OCI-LY3 (cell line): ENCODE measurements around the gene SRF.
A peak's percentile ranks its signal among the peaks of the same experiment; 100 is the strongest.

ENCODE experiments used
- H2AFZ ChIP-seq: fragments of 200-600, 300-600 bp; shearing (Covaris generic); 2 replicates; pipeline ENCODE4 v1.6.0; 2014; ENCODE audit warnings: antibody characterized with exemption, low read depth, low read length
- H3K27ac ChIP-seq: fragments of 200-600, 300-600 bp; sonication (generic); 2 replicates; pipeline ENCODE4 v1.5.1; 2014; ENCODE audit warnings: mild to moderate bottlenecking, low read length, moderate library complexity, mixed read lengths
- H3K27me3 ChIP-seq: fragments of 200-600, 300-600 bp; sonication (generic); 2 replicates; pipeline ENCODE4 v1.6.1; 2014; ENCODE audit warnings: low read depth, low read length, mixed read lengths
- H3K36me3 ChIP-seq: fragments of 200-600, 300-600 bp; sonication (generic); replicated peaks from 2 replicates; pipeline ENCODE3; 2014; ENCODE audit warnings: low read depth, low read length, mixed read lengths
- H3K4me1 ChIP-seq: fragments of 300-600, 200-600 bp; sonication (generic); 2 replicates; pipeline ENCODE4 v1.6.1; 2014; ENCODE audit warnings: low read length, mixed read lengths
- H3K4me2 ChIP-seq: fragments of 200-600, 300-600 bp; sonication (generic); 2 replicates; pipeline ENCODE4 v1.6.1; 2014; ENCODE audit warnings: low read length, mixed read lengths
- H3K4me3 ChIP-seq: fragments of 300-600, 200-600 bp; sonication (generic); 2 replicates; pipeline ENCODE4 v1.5.1; 2014; ENCODE audit warnings: antibody characterized with exemption, mild to moderate bottlenecking, low read length, moderate library complexity
- H3K79me2 ChIP-seq: fragments of 300-600, 200-600 bp; shearing (Covaris generic); 2 replicates; pipeline ENCODE4 v1.6.1; 2014; ENCODE audit warnings: mild to moderate bottlenecking, low read length, mixed read lengths
- H3K9ac ChIP-seq: fragments of 300-600, 200-600 bp; shearing (Covaris generic); 2 replicates; pipeline ENCODE4 v1.6.0; 2014; ENCODE audit warnings: mild to moderate bottlenecking, low read length, moderate library complexity
- H3K9me3 ChIP-seq: fragments of 200-600, 300-600 bp; shearing (Covaris generic); 2 replicates; pipeline ENCODE4 v1.6.1; 2014; ENCODE audit warnings: low read length, mixed read lengths; ENCODE audit not compliant: insufficient read depth
- H4K20me1 ChIP-seq: fragments of 200-600, 300-600 bp; sonication (generic); 2 replicates; pipeline ENCODE4 v1.6.1; 2016; ENCODE audit warnings: low read length, mixed read lengths; ENCODE audit not compliant: insufficient read depth
- EZH2phosphoT487 ChIP-seq: fragments of 200-600 bp; shearing (Covaris generic); IDR thresholded peaks from 2 replicates; pipeline ENCODE4 v1.6.1; 2018; ENCODE audit warnings: antibody characterized with exemption, mixed run types, low read depth
- TF ChIP-seq, protein P1 (sequence below): fragments of 200-600, 300-600 bp; sonication (generic); IDR thresholded peaks from 2 replicates; pipeline ENCODE4 v1.5.1; 2014; ENCODE audit warnings: antibody characterized with exemption, low read length, low read depth

SRF gene

DNA sequence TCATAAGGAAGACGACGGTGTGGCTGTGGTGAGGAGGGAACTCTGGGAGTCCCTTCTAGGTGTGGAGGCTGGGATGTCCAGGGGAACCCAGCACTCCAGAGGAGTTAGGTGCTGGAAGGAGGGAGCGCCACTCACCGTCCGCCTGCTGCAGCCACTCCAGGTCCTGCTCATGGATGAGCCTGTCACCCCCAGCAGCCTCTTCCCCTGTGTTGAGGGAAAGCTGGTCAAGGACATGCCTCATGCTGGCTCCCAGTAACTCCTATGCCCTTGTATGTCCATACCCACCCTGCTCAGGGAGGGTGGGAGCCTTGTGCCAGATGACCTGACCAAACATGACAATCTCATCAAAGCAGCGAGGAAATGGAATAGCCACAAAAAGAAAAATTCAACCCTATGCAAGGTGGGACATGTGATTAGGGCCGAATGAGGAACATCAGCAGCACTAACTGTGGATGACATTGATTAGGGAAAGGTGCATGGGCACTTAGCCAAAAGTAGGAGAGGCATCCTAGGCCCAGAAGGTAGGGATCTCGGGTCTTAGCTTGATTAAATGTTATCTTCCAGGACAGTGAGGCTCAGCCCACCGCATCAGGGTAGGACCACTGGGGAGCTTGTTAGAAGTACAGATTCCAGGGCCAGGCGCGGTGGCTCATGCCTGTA, 55.3 kb downstream of the SRF start:
- H3K36me3 ChIP-seq, result peaks cover 52% of the 10 kb centered on the region
- H3K79me2 ChIP-seq, result peaks cover 46% of the 10 kb centered on the region
- H2AFZ ChIP-seq, result no peak overlapping the region
- no peaks in the 10 kb centered on the region for H3K9me3 ChIP-seq
- H3K9ac ChIP-seq, result no peak overlapping the region
- H3K4me2 ChIP-seq, result no peak overlapping the region
- peaks cover 2% of the 10 kb centered on the region; the same call in 1 of the 2 replicates for H3K27me3 ChIP-seq
- TF ChIP-seq, protein P1, sequence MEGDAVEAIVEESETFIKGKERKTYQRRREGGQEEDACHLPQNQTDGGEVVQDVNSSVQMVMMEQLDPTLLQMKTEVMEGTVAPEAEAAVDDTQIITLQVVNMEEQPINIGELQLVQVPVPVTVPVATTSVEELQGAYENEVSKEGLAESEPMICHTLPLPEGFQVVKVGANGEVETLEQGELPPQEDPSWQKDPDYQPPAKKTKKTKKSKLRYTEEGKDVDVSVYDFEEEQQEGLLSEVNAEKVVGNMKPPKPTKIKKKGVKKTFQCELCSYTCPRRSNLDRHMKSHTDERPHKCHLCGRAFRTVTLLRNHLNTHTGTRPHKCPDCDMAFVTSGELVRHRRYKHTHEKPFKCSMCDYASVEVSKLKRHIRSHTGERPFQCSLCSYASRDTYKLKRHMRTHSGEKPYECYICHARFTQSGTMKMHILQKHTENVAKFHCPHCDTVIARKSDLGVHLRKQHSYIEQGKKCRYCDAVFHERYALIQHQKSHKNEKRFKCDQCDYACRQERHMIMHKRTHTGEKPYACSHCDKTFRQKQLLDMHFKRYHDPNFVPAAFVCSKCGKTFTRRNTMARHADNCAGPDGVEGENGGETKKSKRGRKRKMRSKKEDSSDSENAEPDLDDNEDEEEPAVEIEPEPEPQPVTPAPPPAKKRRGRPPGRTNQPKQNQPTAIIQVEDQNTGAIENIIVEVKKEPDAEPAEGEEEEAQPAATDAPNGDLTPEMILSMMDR, result no peak
- TF ChIP-seq EZH2phosphoT487, result no peak
- no peak overlapping the region for H3K4me3 ChIP-seq
- H4K20me1 ChIP-seq, result no peaks in the 10 kb centered on the region
- H3K4me1 ChIP-seq, result peaks cover 37% of the 10 kb centered on the region
- no peak overlapping the region for H3K27ac ChIP-seq

DNA sequence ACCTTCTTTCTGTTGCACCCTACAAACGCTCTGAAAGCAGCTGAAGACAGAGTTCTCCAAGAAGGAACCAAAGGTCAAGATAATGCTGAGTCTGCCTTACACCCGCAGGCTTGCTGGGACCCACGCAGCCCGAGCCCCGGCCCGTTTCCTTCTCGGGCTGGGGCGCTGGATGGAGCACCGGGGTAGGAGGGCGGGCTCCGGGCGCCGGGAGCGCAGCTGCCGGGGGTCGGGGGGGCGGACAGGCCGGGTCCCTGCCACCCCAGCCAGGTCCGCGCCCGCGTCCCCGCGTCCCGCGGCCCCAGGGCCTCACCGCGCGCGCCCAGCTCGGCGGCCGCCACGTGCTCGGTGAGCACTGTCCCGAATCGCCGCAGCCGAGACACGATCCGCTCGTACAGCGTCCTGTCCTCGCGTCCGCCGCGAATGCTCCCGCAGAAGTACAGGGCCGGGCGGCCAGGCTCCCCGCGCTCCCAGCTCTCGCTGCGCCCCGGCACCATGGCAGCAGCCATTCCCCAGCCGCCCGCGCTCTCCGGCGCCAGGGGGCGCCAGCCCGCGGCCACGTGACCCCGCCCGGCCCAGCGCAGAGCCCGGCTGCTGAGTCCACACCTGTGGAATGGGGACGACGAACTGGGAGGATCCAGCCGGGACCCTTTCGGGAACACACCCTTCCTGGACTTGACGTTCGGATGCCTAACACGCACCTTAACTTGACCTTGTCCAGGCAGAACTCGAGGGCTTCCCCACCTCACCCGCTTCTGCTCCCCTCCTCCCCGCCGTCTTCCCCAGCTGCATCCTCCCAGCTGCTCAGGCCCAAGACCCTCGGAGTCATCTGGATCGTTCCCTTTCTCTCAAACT, 58.1 kb downstream of the SRF start, which contains the start of gene DNPH1:
DNPH1 (minus strand) TSS at position 531 of the 852 bp plus-strand sequence; CDS start at position 506, 25 bp downstream.
- peak within 1 kb of the TSS; percentile 82 for H3K9ac ChIP-seq
- peak within 1 kb of the TSS; percentile 60 for H3K4me2 ChIP-seq
- peak within 1 kb of the TSS; percentile 80 for H3K4me3 ChIP-seq
- no peak for TF ChIP-seq EZH2phosphoT487
- TF ChIP-seq, protein P1, result peak; percentile 87
- peaks cover 27% of the 10 kb centered on the region for H3K4me1 ChIP-seq
- H3K79me2 ChIP-seq, result peaks cover 38% of the 10 kb centered on the region
- no peaks in the 10 kb centered on the region for H4K20me1 ChIP-seq
- H3K27me3 ChIP-seq, result peaks cover 5% of the 10 kb centered on the region; the same call in 1 of the 2 replicates
- H3K36me3 ChIP-seq, result peaks cover 28% of the 10 kb centered on the region
- peak within 1 kb of the TSS; percentile 46 for H3K27ac ChIP-seq
- peak within 1 kb of the TSS; percentile 36 for H2AFZ ChIP-seq
- no peaks in the 10 kb centered on the region for H3K9me3 ChIP-seq

DNA sequence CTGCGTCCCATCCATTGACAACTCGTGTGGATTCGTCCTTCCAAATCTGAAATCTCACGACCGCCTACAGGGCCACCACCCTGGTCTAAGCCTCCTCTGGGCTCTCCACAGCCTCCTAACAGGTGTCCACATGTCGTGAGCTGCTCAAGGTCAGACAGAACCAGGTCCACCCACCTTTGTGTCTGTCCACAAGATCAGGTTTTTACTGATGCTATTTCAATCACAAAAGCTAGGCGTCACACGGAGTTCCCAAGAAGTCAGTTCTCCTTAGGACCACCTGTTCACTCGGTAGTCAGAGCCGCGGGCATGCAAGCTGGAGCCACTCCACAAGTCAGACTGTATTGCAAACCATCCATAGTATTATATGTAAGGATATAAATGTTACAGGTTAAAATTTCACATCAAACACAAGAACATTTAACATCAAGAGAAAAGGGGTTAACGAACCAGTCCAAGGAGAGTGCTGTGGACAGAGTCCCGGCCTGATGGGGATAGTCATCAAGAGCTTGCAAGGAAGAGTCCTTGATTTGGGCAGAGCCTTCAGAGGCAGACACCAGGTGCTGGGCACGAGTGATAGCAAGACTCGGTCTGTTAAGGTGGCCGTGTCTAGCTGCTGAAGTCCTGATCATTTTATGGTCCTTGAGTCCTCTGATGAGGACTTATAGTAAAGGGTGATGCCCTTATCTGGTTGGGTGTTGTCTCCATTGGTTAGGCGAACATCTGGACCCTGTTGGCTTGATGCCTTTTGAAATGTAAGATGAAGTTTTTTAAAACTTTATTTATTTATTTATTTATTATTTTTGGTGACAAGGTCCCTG, 58.9 kb downstream of the SRF start:
- Histone ChIP-seq H3K79me2 (peaks cover 38% of the 10 kb centered on the region), H4K20me1 (no peaks in the 10 kb centered on the region), H3K4me1 (peaks cover 18% of the 10 kb centered on the region), H3K36me3 (peaks cover 28% of the 10 kb centered on the region), H3K27me3 (peaks cover 5% of the 10 kb centered on the region; the same call in 1 of the 2 replicates), H2AFZ (peak overlapping the region; percentile 36), H3K9ac (peak overlapping the region; percentile 82; the same call in 1 of the 2 replicates), H3K9me3 (no peaks in the 10 kb centered on the region), H3K27ac (no peak overlapping the region), H3K4me2 (peak overlapping the region; percentile 60), H3K4me3 (peak overlapping the region; percentile 80)
- TF ChIP-seq, protein P1, result no peak
- no peak for TF ChIP-seq EZH2phosphoT487
